Measurements from ENCODE around the gene LMO3.
"Not testable (repeated sequence)": the region's sequence is repeated elsewhere in the genome, so short reads cannot be mapped to it uniquely, and the experiment has no call there.

LMO3 gene

GRCh38 chr12:16537652-16538051 is 68.3 kb downstream of the LMO3 start:
- not testable (repeated sequence) for DNase-seq

- peak; percentile 96 for DNase-seq
Measured at GRCh38 chr12:16531621-16532020, 74.3 kb downstream of the LMO3 start.

GRCh38 chr12:16530268-16530850 is 75.6 kb downstream of the LMO3 start:
- no peak for DNase-seq

- DNase-seq, result no peak
Measured at GRCh38 chr12:16526693-16527092, 79.3 kb downstream of the LMO3 start.

- peak; percentile 19 for DNase-seq
Measured at GRCh38 chr12:16524378-16524777, 81.6 kb downstream of the LMO3 start.

GRCh38 chr12:16523951-16524331 is 82.0 kb downstream of the LMO3 start:
- DNase-seq, result no peak

- peak; percentile 41 for DNase-seq
Measured at GRCh38 chr12:16523284-16523950, 82.5 kb downstream of the LMO3 start.

DNA sequence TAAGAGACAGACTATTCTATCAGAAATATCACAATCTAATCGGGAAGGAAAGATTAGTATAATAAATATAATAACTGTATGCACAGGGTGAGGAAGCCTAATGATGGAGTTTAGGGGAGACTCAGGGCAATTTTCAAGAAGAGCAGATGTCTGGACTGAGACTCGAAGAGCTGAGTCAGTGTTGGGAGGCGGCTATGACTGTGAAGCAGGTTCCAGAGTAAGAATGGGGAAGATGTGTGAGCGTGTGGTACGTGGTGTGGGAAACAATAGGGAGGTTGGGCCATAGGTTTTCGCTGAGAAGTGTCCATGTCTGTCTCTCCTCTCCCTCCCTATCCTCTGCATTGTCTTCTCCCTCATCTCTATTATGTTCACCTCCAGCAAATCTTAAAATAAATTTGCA is 85.6 kb downstream of the LMO3 start:
- DNase-seq, result peak; percentile 56

DNA sequence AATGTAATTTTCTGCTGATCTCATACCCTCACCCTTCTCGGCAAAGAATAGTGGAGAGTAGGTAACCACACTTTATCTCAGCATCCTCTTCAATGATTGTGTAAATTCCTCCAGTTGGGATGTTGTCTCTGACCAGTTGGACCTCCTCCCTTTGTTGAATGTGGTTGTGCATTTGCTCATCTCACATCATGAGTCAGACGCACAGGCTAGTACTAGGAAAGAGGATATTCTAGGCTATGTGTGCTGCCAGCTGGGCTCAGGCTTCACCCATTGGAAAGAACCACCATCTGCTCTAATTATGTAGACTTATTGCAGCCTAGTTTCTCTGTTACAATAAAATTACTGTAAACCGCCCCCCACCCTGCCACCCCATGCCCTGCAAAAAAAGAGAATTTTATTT is 90.3 kb downstream of the LMO3 start:
- no peak for DNase-seq

DNA sequence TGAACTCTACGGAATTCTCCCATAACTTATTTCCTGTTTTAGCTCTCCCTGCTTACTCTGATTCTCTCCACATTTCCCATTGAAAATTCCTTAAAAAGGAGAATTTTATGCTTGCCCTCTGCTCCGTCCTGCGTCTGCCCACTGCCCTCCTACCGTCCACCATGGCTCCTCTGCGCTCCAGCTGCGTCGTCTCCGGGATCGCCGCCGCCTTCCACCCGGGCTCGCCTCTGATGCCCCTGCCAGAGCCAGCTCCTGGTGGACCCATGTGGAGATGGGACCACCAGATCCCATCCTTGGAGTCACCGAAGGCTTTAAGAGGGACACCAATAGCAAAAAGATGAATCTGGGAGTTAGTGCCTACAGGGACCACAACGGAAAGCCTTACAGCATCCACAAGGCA is 92.7 kb downstream of the LMO3 start:
- no peak for DNase-seq

DNA sequence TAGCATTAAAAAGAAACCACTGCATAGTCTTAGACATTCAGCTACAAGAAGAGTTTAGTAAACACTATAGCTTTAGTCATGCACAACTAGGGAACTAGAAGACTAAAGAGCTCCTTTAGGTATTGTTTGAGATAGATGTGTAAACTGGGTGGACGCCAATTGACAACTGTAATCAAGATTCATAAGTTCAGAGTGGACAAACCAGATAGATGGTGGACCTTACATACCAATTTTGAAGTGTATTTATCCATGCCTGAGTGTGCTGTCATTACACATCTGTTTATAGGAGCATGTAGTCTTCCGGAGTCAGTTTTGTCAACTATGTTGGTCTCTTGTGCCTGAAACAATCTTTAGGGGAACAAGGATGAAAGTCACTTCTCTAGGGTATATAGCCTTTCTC is 96.6 kb downstream of the LMO3 start:
- DNase-seq, result no peak

DNA sequence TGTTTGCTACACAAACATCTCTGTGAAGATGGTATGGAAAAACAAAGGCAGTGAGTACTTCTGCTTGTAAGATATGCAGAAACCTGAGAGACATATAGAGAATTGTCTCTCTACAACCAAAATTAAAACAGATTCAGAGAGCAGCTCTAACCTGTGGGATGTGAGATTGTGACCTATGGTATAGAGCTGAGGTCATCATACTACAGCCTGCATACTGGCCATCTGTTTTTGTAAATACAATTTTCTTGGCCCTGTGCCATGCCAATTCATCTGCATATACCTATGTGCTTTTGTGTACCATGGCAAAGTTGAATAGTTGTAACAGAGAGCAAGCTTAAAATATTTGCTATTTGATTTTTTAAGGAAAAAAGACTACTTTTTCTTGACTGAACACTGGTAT is 99.6 kb downstream of the LMO3 start:
- peak; percentile 35 for DNase-seq

DNA sequence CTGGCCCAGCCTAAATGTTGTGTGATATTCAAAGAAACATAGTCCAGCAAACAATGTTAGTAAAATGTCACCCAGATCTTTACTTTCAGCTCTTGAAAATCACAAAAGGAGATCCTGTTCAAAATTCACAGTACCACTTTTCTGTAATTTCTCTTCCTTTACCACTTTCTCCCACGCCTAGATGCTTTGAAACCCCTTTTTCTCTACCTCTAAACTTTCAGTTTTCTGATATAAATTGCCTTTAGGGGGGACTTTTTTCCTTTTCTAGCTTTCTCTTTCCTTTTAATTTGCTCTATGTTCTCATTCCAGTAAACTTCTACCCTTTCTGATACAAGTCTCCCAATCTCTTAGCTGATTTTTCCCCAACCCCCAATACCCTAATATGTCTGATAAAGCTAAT is 101.8 kb downstream of the LMO3 start:
- no peak for DNase-seq

- DNase-seq, result no peak
Measured at GRCh38 chr12:16499611-16500010, 106.4 kb downstream of the LMO3 start.

Measured in RPMI8226 (cell line).